ENCODE data around the gene APEH.

Gene APEH

DNA sequence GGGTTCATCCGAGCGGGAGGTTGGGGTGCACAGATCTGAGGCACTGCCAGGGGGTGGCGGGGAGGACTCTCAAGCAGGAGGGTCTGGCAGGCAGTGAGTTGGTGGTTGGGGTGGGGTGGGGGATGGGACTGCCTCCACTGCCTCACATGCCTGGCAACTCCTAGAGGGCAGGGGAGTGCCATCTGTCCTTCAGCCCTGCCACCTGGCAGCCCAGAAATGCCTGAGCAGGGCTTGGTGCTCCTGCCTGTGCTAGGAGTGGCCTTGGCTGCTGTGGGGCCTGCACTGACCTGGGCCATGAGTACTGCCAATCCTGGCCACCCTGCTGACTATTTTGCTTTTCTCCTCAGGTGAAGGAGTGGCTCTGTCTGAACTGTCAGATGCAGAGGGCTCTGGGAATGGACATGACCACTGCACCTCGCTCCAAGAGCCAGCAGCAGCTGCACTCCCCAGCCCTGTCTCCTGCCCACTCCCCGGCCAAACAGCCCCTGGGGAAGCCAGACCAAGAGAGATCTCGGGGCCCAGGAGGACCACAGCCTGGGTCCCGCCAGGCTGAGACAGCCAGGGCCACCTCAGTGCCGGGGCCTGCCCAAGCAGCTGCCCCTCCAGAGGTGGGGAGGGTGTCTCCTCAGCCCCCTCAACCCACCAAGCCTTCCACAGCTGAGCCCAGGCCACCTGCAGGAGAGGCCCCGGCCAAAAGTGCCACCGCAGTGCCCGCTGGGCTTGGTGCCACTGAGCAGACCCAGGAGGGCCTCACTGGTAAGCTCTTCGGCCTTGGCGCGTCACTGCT is 32.0 kb upstream of the APEH start:
- TF ChIP-seq GATA1 (IDR thresholded peaks at IDR 0.05; ENCODE audit: low read depth, low read length), result no peak
- no peak for TF ChIP-seq POLR2A (IDR thresholded peaks at IDR 0.05; ENCODE audit: low read length)
- DNase-seq, result no peak

DNA sequence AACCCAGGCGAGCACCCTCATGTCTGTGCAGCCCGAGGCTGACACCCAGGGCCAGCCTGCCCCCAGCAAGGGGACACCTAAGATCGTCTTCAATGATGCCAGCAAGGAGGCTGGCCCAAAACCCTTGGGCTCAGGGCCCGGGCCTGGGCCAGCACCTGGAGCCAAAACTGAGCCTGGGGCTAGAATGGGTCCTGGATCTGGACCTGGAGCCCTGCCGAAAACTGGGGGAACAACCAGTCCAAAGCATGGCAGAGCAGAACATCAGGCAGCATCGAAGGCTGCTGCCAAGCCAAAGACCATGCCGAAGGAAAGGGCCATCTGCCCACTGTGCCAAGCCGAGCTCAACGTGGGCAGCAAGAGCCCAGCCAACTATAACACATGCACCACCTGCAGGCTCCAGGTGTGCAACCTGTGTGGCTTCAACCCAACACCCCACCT is 31.4 kb upstream of the APEH start:
- DNase-seq, result no peak
- TF ChIP-seq POLR2A (IDR thresholded peaks at IDR 0.05; ENCODE audit: low read length), result no peak
- no peak for TF ChIP-seq GATA1 (IDR thresholded peaks at IDR 0.05; ENCODE audit: low read depth, low read length)

DNA sequence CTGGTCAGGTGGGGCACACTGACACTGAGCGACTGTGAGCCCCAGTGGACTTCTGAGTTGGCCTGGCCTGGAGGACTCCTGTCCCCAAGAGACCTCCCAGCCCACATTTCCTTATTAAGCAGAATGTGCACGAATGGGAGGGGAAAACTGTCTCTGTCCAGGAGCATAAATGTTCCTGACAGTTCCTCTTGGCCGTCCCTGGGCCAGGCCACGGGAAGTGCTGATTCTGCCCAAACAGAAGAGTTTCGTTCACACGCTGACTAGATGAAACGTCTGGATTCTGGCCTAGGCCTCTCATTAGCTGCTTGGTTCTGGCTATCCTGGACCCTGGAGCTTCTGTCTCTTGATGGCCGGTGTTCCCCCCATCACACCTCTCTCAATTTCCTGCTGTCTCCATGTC is 29.5 kb upstream of the APEH start:
- no peak for DNase-seq
- TF ChIP-seq GATA1 (IDR thresholded peaks at IDR 0.05; ENCODE audit: low read depth, low read length) (no peak), POLR2A (IDR thresholded peaks at IDR 0.05; ENCODE audit: low read length) (no peak)

DNA sequence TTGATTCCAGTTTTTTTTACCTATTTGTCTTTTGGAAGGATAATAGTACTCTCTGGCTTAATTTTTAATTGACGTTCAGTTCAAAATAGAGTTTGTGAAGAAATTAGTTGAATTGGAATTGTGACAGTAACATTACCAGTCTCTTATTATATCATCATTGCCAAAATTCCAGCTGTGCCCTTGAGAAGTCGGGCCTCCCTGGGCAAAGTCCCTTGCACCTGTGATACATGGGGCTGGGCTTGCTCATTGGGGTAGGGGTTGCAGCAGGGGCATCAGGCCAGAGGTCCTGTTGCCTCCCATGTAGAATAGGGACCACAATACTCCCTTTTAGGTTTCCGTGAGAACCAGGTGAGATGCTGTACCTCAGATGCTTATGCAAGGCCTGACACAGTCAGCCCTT is 27.9 kb upstream of the APEH start:
- no peak for DNase-seq

DNA sequence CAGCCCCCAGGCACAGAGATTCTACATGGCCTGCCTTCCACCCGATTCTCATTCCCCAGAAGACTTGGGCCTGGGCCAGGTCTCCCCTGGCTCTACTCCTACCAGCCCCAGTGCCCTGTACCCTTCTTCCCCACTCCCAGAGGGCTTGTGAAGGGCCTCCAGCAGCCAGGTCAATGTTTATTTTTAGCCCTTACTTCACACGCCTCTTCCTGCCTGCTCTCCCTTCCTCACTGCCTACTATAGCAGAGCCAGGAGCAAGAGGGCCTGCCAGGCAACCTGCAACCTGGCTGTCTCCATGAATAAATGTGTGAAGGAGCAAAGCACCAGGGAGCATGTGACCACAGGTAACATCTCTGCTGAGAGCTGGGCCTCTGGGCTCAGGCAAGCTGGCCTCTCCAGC is 26.4 kb upstream of the APEH start:
- DNase-seq, result no peak
- TF ChIP-seq POLR2A (IDR thresholded peaks at IDR 0.05; ENCODE audit: low read length) (no peak), GATA1 (IDR thresholded peaks at IDR 0.05; ENCODE audit: low read depth, low read length) (no peak)

More for the DNA sequence above, 27.9 kb upstream of the APEH start:
- TF ChIP-seq GATA1 (IDR thresholded peaks at IDR 0.05; ENCODE audit: low read depth, low read length) (no peak), POLR2A (IDR thresholded peaks at IDR 0.05; ENCODE audit: low read length) (no peak)

DNA sequence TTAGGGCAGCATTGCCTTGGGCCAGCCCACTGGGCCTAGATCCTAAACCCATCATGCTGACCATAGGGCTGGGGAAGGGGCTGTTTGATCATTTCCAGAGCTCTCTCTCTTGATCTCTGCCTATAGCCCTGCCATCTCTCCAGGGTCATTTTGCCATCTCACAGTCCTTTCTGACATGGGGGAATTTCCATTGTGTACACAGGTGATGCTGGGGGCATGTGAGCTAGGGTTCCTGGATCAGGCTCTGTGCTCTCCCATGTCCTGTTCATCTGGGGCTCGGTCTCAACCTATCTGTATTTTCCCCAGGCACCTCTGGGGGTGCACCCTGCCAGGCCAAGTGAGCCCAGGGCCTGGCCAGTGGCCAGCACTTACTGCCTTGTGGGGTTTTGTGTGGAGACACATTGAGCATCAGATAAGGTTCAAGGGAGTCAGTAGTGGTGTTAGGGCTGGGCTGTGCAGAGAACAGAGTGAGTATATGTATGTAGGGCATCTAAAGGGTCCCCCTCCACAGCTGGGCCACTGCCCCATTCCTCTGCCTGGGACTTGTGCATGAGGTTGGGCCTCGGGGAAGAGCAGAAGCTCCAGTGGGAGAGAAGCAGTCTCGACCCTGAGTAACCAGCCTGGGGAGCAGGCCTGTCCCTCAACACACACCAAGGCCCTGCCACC is 25.7 kb upstream of the APEH start:
- TF ChIP-seq GATA1 (IDR thresholded peaks at IDR 0.05; ENCODE audit: low read depth, low read length) (no peak), POLR2A (IDR thresholded peaks at IDR 0.05; ENCODE audit: low read length) (no peak)
- DNase-seq, result peak; percentile 74 to 83

DNA sequence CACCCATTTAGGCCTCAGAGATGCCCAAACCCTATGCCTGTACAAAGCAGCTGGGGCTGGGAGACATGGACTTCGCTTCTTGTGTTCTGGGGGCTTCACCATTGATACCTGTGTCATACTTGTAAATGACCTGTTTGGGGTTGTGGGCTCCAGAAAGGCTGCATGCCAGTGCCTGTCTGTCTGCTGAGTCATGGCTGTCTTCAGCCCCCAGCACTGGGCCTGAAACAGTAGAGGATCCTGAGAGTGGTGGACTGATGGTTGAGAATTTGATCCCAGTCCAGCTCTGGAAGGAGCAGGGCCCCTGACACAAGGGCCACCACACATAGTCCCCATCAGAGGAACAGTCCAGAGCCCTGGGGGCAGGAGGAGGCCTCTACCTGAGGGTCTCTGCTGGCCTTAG is 24.6 kb upstream of the APEH start:
- TF ChIP-seq GATA1 (IDR thresholded peaks at IDR 0.05; ENCODE audit: low read depth, low read length), result no peak
- TF ChIP-seq POLR2A (IDR thresholded peaks at IDR 0.05; ENCODE audit: low read length), result no peak
- DNase-seq, result no peak

DNA sequence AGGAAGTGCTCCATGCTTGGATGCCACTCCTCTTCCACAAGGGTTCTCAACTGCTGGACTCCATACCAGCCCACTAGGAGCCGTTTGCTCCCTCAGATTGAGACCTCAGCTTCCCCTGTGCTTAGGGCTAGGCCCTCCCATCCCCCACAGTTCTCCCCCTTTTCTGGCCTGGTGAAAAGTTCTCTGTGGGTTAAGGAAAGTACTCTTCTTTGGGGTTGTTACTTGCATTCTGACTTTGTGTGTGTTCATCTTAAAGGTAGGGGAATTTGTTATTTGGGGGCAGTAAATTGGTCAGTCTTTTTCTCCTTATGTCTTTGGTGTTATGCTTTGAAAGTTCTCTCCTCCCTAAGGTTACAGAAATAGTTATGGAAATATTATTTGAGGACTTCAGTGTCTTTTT is 24.0 kb upstream of the APEH start:
- TF ChIP-seq GATA1 (IDR thresholded peaks at IDR 0.05; ENCODE audit: low read depth, low read length), result no peak
- TF ChIP-seq POLR2A (IDR thresholded peaks at IDR 0.05; ENCODE audit: low read length), result no peak
- DNase-seq, result no peak

DNA sequence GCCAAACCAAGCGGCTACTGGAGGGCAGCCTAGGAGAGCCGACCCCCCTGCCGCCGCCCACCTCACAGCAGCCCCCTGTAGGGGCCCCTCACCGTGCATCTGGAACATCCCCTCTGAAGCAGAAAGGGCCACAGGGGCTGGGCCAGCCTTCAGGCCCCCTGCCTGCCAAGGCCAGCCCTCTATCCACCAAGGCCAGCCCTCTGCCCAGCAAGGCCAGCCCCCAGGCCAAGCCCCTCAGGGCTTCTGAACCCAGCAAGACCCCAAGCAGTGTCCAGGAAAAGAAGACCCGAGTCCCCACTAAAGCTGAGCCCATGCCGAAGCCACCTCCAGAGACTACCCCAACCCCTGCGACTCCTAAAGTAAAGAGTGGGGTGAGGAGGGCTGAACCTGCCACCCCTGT is 23.5 kb upstream of the APEH start:
- TF ChIP-seq GATA1 (IDR thresholded peaks at IDR 0.05; ENCODE audit: low read depth, low read length), result no peak
- no peak for TF ChIP-seq POLR2A (IDR thresholded peaks at IDR 0.05; ENCODE audit: low read length)
- no peak for DNase-seq

DNA sequence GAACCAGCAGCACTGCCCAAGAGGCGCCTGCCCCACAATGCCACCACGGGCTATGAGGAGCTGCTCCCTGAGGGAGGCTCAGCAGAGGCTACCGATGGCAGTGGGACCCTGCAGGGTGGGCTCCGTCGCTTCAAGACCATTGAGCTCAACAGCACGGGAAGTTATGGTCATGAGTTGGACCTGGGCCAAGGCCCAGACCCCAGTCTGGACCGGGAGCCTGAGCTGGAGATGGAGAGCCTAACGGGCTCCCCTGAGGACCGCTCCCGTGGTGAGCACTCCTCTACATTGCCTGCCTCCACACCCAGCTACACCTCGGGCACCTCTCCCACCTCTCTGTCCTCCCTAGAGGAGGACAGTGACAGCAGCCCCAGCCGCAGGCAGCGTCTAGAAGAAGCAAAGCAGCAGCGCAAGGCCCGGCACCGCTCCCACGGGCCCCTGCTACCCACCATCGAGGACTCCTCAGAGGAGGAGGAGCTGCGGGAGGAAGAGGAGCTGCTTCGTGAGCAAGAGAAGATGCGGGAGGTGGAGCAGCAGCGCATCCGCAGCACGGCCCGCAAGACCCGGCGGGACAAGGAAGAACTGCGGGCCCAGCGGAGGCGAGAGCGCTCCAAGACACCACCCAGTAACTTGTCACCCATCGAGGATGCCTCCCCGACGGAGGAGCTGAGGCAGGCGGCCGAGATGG is 21.8 kb upstream of the APEH start:
- no peak for TF ChIP-seq POLR2A (IDR thresholded peaks at IDR 0.05; ENCODE audit: low read length)
- no peak for TF ChIP-seq GATA1 (IDR thresholded peaks at IDR 0.05; ENCODE audit: low read depth, low read length)
- no peak for DNase-seq

DNA sequence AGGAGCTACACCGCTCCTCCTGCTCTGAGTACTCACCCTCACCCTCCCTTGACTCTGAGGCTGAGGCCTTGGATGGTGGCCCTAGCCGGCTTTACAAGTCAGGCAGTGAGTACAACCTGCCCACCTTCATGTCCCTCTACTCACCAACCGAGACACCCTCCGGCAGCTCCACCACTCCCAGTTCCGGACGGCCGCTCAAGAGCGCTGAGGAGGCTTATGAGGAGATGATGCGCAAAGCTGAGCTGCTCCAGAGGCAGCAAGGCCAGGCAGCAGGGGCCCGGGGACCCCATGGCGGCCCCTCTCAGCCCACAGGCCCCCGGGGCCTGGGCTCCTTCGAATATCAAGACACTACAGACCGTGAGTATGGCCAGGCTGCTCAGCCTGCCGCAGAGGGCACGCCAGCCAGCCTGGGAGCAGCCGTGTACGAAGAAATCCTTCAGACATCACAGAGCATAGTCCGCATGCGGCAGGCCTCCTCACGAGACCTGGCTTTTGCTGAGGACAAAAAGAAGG is 21.2 kb upstream of the APEH start:
- DNase-seq, result no peak
- TF ChIP-seq GATA1 (IDR thresholded peaks at IDR 0.05; ENCODE audit: low read depth, low read length), result no peak
- TF ChIP-seq POLR2A (IDR thresholded peaks at IDR 0.05; ENCODE audit: low read length), result no peak

DNA sequence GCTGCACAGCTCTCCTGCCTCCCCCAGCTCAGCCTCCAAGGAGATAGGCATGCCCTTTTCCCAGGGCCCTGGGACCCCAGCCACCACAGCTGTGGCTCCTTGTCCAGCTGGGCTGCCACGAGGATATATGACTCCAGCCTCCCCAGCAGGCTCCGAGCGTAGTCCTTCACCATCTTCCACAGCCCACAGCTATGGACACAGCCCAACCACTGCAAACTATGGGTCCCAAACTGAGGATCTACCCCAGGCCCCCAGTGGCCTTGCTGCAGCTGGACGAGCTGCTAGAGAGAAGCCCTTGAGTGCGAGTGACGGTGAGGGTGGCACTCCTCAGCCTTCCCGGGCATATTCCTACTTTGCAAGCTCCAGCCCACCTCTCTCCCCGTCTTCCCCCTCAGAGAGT is 20.5 kb upstream of the APEH start:
- DNase-seq, result no peak
- no peak for TF ChIP-seq GATA1 (IDR thresholded peaks at IDR 0.05; ENCODE audit: low read depth, low read length)
- no peak for TF ChIP-seq POLR2A (IDR thresholded peaks at IDR 0.05; ENCODE audit: low read length)

DNA sequence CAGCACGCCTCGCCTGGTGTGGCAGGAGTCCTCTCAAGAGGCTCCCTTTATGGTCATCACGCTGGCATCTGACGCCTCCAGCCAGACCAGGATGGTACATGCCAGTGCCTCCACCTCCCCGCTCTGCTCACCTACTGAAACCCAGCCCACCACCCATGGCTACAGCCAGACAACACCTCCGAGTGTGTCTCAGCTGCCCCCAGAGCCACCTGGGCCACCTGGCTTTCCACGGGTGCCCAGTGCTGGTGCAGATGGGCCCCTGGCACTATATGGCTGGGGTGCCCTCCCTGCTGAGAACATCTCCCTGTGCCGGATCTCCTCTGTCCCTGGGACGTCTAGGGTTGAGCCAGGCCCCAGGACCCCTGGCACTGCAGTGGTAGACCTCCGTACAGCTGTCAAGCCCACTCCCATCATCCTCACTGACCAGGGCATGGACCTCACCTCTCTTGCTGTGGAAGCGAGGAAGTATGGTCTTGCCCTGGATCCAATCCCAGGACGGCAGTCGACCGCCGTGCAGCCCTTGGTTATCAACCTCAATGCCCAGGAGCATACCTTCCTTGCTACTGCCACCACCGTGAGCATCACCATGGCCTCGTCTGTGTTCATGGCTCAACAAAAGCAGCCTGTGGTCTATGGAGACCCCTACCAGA is 19.9 kb upstream of the APEH start:
- no peak for TF ChIP-seq GATA1 (IDR thresholded peaks at IDR 0.05; ENCODE audit: low read depth, low read length)
- TF ChIP-seq POLR2A (IDR thresholded peaks at IDR 0.05; ENCODE audit: low read length), result no peak
- no peak for DNase-seq

Data from erythroblast (primary cell).